ENCODE data around the gene CCT7. TPM values are rescaled to one million over a fixed set of nuclear protein-coding genes. Genes with fewer than 3 reads are reported as not detected.

The CCT7 gene
- total RNA-seq, 1 donor from 2014 or later: 188 TPM

DNA sequence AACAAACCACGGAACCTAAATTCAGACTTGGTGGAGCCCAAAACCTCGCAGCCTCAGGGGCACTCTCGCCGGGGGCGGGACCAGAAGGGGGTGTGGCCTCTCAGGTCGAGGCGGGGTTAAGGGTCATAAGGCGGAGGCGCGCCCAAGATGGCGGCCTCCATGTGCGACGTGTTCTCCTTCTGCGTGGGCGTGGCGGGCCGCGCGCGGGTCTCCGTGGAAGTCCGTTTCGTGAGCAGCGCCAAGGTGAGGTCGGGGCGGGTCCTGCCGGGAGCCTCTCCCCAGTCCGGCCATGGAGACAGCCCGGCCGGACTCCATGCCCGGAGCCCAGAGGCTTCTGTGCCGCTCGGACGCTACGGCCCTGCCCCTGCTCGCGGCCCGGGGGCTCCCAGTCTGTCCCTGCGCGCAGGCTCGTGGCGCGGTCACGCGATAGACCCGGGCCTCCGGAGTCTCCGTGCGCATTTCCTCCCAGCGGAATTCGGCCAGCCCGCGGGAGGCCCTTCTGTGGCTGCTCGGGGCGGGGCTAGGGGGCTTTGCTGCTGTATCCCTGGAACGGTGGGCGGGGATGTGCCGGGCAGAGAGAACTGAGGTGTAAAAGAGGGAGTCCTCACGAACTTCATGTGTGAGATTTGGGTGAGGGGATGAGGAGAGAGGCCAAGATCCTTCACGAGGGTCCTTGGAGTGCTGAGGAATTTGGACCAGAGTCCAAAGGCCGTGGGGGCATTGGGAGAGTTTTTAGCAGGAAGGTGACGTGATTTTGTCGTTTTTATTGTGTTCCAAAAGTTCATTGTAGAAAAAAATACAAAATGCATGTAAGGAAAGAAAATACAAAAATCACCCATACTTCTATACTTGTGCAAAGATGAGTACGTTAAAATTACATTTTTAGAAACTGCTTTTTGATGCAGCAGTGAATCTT, 19.7 kb upstream of the CCT7 start, which contains the start of gene SMYD5:
TSS of gene SMYD5 (plus strand) at position 126 of the 916 bp plus-strand sequence. CDS start at position 148, 22 bp downstream.
- DNase-seq (ENCODE audit: extremely low spot score in 2 of 2): no peak
- peaks cover 0 to 5% of the 10 kb centered on the region in 2 donors for H3K36me3 ChIP-seq

DNA sequence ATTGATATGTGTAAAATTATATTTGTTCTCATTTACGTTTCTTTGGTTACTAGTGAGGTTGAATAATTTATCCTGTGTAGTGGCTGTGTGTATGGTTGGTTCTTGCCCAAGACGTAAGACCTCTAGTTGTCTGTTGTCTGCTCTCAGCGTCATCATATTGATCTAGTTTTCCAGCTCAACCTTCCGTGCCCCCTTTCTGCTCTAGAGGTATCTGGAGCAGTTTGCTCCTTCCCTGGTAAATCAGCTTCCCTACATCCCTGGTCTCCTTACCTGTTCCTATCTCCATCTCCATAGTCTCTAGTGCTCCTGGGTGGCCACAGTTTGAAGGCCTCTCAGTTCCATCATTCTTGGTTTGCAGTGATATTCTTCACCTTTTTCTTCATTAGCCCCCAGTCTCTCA, 18.9 kb upstream of the CCT7 start:
- peak overlapping the region in 1 of 2 donors; percentile 95 for H3K4me3 ChIP-seq
- no peak for TF ChIP-seq POLR2AphosphoS5 (IDR thresholded peaks at IDR 0.05; ENCODE audit: insufficient read depth in 1 of 2, low read depth in 1 of 2)
- no peak for TF ChIP-seq POLR2A (IDR thresholded peaks at IDR 0.05)
- TF ChIP-seq, protein P1, sequence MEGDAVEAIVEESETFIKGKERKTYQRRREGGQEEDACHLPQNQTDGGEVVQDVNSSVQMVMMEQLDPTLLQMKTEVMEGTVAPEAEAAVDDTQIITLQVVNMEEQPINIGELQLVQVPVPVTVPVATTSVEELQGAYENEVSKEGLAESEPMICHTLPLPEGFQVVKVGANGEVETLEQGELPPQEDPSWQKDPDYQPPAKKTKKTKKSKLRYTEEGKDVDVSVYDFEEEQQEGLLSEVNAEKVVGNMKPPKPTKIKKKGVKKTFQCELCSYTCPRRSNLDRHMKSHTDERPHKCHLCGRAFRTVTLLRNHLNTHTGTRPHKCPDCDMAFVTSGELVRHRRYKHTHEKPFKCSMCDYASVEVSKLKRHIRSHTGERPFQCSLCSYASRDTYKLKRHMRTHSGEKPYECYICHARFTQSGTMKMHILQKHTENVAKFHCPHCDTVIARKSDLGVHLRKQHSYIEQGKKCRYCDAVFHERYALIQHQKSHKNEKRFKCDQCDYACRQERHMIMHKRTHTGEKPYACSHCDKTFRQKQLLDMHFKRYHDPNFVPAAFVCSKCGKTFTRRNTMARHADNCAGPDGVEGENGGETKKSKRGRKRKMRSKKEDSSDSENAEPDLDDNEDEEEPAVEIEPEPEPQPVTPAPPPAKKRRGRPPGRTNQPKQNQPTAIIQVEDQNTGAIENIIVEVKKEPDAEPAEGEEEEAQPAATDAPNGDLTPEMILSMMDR (IDR thresholded peaks at IDR 0.05): no peak

More for the DNA sequence above, 19.7 kb upstream of the CCT7 start, which contains the start of gene SMYD5:
- H3K9me3 ChIP-seq: no peaks in the 10 kb centered on the region
- H3K27ac ChIP-seq: peak within 1 kb of the TSS; percentile 83
- peak within 1 kb of the TSS; percentile 86 to 95 for H3K4me3 ChIP-seq
- H3K4me1 ChIP-seq: peaks cover 36% of the 10 kb centered on the region
- no peaks in the 10 kb centered on the region for H3K27me3 ChIP-seq
- TF ChIP-seq, protein P1 (IDR thresholded peaks at IDR 0.05): peak in 1 of 3 experiments; percentile 20
- TF ChIP-seq POLR2AphosphoS5 (IDR thresholded peaks at IDR 0.05; ENCODE audit: insufficient read depth in 1 of 2, low read depth in 1 of 2) (peak in 1 of 2 donors; percentile 88), POLR2A (IDR thresholded peaks at IDR 0.05) (no peak)
- intact Hi-C loops (cut with DNase I): no loop called here

DNA sequence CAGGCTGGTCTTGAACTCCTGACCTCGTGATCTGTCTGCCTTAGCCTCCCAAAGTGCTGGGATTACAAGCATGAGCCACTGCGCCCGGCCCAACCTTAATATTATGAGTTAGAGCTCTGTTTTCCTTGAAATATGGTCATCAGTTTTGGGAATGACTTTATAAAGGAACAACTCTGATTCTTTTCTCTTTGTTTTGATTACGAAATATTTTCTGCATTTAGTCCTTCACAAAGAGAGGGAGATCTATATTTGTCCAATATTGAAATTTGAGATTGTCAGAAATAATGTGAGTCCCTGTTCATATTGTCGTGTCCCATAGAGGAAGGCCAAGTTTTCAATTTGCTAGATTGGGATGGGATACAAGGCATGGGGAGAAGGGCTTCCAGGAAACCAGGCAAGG, 16.9 kb upstream of the CCT7 start:
- no peak for DNase-seq (ENCODE audit: extremely low spot score in 2 of 2)
- Histone ChIP-seq H3K27me3 (no peaks in the 10 kb centered on the region), H3K36me3 (peaks cover 0 to 24% of the 10 kb centered on the region in 2 donors), H3K9me3 (no peaks in the 10 kb centered on the region), H3K27ac (no peak overlapping the region), H3K4me1 (peaks cover 33% of the 10 kb centered on the region), H3K4me3 (no peak overlapping the region)
- intact Hi-C loops (cut with DNase I): no loop called here
- no peak for TF ChIP-seq POLR2A (IDR thresholded peaks at IDR 0.05)
- TF ChIP-seq POLR2AphosphoS5 (IDR thresholded peaks at IDR 0.05; ENCODE audit: insufficient read depth in 1 of 2, low read depth in 1 of 2): no peak
- TF ChIP-seq, protein P1 (IDR thresholded peaks at IDR 0.05): no peak

More for the DNA sequence above, 18.9 kb upstream of the CCT7 start:
- no peak for DNase-seq (ENCODE audit: extremely low spot score in 2 of 2)
- H3K27me3 ChIP-seq: no peaks in the 10 kb centered on the region
- H3K4me1 ChIP-seq: peaks cover 36% of the 10 kb centered on the region
- peak overlapping the region; percentile 83 for H3K27ac ChIP-seq
- peaks cover 0 to 6% of the 10 kb centered on the region in 2 donors for H3K36me3 ChIP-seq
- intact Hi-C loops (cut with DNase I): no loop called here
- H3K9me3 ChIP-seq: no peaks in the 10 kb centered on the region

DNA sequence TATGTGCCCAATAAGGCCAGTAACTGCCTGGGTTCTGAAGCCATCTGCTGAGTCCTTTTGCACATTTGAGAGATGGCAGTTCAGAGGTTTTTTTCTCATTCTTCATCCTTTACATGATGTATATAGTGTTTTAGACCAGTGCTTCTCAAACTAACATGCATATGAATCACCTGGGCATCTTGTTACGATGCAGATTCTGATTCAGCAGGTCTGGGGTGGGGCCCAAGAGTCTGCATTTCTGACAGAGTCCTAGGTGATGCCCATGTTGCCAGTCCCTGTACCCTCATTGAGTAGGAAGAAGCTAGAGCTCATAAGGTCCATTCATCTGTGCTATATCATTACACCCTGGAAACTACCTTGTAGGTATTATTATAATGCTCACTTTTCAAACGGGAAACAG, 16.3 kb upstream of the CCT7 start:
- Histone ChIP-seq H3K9me3 (no peaks in the 10 kb centered on the region), H3K4me3 (no peak overlapping the region), H3K4me1 (peaks cover 26% of the 10 kb centered on the region), H3K27ac (no peak overlapping the region), H3K27me3 (no peaks in the 10 kb centered on the region), H3K36me3 (peaks cover 0 to 30% of the 10 kb centered on the region in 2 donors)
- TF ChIP-seq POLR2A (IDR thresholded peaks at IDR 0.05) (no peak), POLR2AphosphoS5 (IDR thresholded peaks at IDR 0.05; ENCODE audit: insufficient read depth in 1 of 2, low read depth in 1 of 2) (no peak)
- TF ChIP-seq, protein P1 (IDR thresholded peaks at IDR 0.05): no peak
- DNase-seq (ENCODE audit: extremely low spot score in 2 of 2): no peak
- intact Hi-C loops (cut with DNase I): no loop called here
